Mucosa of stomach (tissue), 1 donor: ENCODE results near the gene ZBTB43.
"Not testable (repeated sequence)": the region's sequence is repeated elsewhere in the genome, so short reads cannot be mapped to it uniquely, and the experiment has no call there.

ENCODE experiments used
- H3K27me3 ChIP-seq: one replicate; pipeline ENCODE4 v1.7.0; 2013; ENCODE audit warnings: mild to moderate bottlenecking, low read length; ENCODE audit not compliant: control insufficient read depth, insufficient read depth
- H3K36me3 ChIP-seq: one replicate; pipeline ENCODE4 v1.7.0; 2013; ENCODE audit warnings: low read length; ENCODE audit not compliant: control insufficient read depth, insufficient read depth
- H3K4me1 ChIP-seq: one replicate; pipeline ENCODE4 v1.7.0; 2013; ENCODE audit warnings: mild to moderate bottlenecking, low read length; ENCODE audit not compliant: control insufficient read depth, insufficient read depth
- H3K4me3 ChIP-seq: one replicate; pipeline ENCODE4 v1.7.0; 2013; ENCODE audit warnings: low read length
- H3K9ac ChIP-seq: one replicate; pipeline ENCODE4 v1.7.0; 2013; ENCODE audit warnings: mild to moderate bottlenecking, low read length, moderate library complexity
- H3K9me3 ChIP-seq: one replicate; pipeline ENCODE4 v1.7.0; 2013; ENCODE audit warnings: mild to moderate bottlenecking, low read length, moderate library complexity; ENCODE audit not compliant: control insufficient read depth
- donor health status: Pancreatic carcinoma.

The ZBTB43 gene

DNA sequence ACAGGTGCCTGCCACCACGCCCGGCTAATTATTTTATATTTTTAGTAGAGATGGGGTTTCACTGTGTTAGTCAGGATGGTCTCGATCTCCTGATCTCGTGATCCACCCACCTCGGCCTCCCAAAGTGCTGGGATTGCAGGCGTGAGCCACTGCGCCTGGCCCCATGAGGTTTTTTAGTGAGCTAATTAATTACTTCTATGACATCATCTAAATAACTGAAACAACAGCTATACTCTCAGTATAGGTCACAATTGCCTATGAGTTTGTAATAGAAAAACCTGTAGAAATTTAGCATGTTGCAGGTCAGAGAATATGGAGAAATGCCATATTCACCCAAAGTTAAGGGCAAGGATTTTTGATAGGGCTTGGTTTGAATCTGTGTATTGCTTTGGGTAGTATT is 12.8 kb downstream of the ZBTB43 start:
- not testable (repeated sequence) for H3K9ac ChIP-seq, H3K9me3 ChIP-seq, H3K4me1 ChIP-seq, H3K27me3 ChIP-seq, H3K4me3 ChIP-seq, H3K36me3 ChIP-seq

GRCh38 chr9:126818482-126818881 is 13.6 kb downstream of the ZBTB43 start:
- Histone ChIP-seq H3K27me3 (no peaks in the 10 kb centered on the region), H3K9me3 (peaks cover 7% of the 10 kb centered on the region), H3K4me1 (peaks cover 6% of the 10 kb centered on the region), H3K4me3 (no peak overlapping the region), H3K9ac (no peak overlapping the region), H3K36me3 (no peaks in the 10 kb centered on the region)

- H3K9ac ChIP-seq: no peak overlapping the region
- peaks cover 7% of the 10 kb centered on the region for H3K9me3 ChIP-seq
- H3K36me3 ChIP-seq: no peaks in the 10 kb centered on the region
- H3K4me3 ChIP-seq: no peak overlapping the region
- peaks cover 6% of the 10 kb centered on the region for H3K4me1 ChIP-seq
- no peaks in the 10 kb centered on the region for H3K27me3 ChIP-seq
Measured at GRCh38 chr9:126819482-126819881, 14.6 kb downstream of the ZBTB43 start.

- H3K36me3 ChIP-seq: no peaks in the 10 kb centered on the region
- H3K9ac ChIP-seq: no peak overlapping the region
- H3K4me1 ChIP-seq: peaks cover 6% of the 10 kb centered on the region
- H3K4me3 ChIP-seq: no peak overlapping the region
- H3K9me3 ChIP-seq: peaks cover 7% of the 10 kb centered on the region
- no peaks in the 10 kb centered on the region for H3K27me3 ChIP-seq
Measured at GRCh38 chr9:126822278-126822677, 17.4 kb downstream of the ZBTB43 start.

DNA sequence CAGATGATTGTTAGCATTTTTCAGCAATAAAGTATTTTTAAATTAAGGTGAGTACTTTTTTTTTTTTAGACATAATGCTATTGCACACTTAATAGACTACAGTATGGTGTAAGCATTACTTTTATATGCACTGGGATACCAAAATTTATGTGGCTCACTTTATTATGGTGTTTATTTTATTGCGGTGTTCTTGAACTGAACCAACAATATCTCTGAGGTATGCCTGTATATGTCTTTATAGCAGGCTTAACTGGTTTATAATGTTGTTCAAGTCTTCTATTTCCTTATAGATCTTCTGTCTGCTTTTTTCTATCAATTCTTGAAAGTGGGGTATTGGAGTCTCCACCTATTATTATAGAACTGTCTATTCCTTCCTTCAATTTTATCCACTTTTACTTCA is 18.0 kb downstream of the ZBTB43 start:
- no peaks in the 10 kb centered on the region for H3K27me3 ChIP-seq
- no peak overlapping the region for H3K9ac ChIP-seq
- H3K4me3 ChIP-seq: no peak overlapping the region
- H3K9me3 ChIP-seq: peaks cover 7% of the 10 kb centered on the region
- H3K4me1 ChIP-seq: peaks cover 6% of the 10 kb centered on the region
- H3K36me3 ChIP-seq: no peaks in the 10 kb centered on the region

DNA sequence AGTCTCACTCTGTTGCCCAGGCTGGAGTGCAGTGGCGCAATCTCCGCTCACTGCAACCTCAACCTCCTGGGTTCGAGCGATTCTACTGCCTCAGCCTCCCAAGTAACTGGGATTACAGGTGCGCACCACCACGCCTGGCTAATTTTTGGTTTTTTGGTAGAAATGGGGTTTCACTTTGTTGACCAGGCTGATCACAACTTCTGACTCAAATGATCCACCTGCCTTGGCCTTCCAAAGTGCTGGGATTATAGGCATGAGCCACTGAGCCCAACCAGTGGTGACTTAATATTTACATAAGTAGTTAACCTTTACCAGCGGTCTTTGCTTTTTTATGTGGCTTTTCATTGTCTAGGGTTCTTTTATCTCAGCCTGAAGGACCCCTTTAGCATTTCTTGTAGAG is 19.2 kb downstream of the ZBTB43 start:
- H3K36me3 ChIP-seq, H3K4me1 ChIP-seq: not testable (repeated sequence)

DNA sequence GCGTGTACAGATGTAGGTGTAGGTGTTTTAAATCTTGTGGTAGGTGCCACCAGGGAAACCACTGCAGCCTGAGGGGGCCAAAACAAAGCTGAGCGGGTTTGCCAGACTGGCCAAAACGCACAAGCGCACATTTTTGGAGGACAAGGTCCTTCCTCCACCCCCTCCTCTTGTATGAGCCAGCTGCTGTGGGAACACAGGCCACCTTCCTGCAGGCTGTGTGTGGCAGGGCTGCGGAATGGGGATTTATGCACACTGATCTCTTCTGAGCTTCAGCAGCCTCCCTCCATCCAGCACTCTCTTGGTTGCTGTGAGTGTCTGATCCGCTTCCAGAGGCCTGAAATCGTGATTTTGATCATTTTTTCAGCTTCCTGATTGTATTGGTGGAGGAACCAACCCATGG is 22.4 kb downstream of the ZBTB43 start:
- Histone ChIP-seq H3K9ac (no peak overlapping the region), H3K36me3 (no peaks in the 10 kb centered on the region), H3K9me3 (no peaks in the 10 kb centered on the region), H3K4me3 (no peak overlapping the region), H3K27me3 (no peaks in the 10 kb centered on the region), H3K4me1 (peaks cover 6% of the 10 kb centered on the region)

More for the DNA sequence above, 19.2 kb downstream of the ZBTB43 start:
- H3K4me3 ChIP-seq, H3K27me3 ChIP-seq, H3K9me3 ChIP-seq, H3K9ac ChIP-seq: not testable (repeated sequence)

GRCh38 chr9:126829035-126829434 is 24.2 kb downstream of the ZBTB43 start:
- Histone ChIP-seq H3K9me3 (no peaks in the 10 kb centered on the region), H3K4me3 (no peak overlapping the region), H3K4me1 (peaks cover 9% of the 10 kb centered on the region), H3K27me3 (no peaks in the 10 kb centered on the region), H3K36me3 (no peaks in the 10 kb centered on the region), H3K9ac (no peak overlapping the region)

DNA sequence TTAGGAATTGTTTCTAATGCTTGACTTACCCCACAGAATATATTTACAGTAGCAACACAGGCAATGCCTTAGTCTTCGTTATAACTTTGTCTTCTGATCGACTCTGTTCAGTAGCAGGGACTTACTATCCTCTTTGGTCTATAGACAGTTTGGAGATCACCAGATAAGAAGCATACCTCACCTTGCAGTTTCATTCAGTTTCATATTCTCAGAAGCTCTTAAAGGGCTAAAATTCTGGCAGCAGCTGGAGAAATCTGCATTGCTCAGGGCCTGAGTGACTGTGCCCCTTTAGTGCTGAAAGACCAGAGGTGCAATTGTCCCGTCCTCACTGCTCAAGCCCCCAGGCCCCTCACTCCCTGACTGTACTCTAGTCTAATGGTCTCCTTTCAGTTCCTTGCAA is 26.0 kb downstream of the ZBTB43 start:
- no peaks in the 10 kb centered on the region for H3K9me3 ChIP-seq
- H3K27me3 ChIP-seq: no peaks in the 10 kb centered on the region
- H3K36me3 ChIP-seq: no peaks in the 10 kb centered on the region
- H3K4me1 ChIP-seq: peaks cover 9% of the 10 kb centered on the region
- no peak overlapping the region for H3K4me3 ChIP-seq
- H3K9ac ChIP-seq: no peak overlapping the region

DNA sequence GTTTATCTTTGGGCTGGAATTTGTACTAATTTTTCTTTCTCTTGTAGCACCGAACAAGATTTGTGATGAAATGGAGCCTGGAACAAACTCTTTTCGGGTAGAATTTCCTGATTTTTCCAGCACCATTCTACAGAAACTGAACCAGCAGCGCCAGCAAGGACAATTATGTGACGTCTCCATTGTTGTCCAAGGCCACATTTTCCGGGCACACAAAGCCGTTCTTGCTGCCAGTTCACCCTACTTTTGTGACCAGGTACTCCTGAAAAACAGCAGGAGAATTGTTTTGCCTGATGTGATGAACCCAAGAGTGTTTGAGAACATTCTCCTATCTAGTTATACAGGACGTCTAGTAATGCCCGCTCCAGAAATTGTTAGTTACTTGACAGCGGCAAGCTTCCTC is 27.6 kb downstream of the ZBTB43 start:
- Histone ChIP-seq H3K9me3 (no peaks in the 10 kb centered on the region), H3K27me3 (no peaks in the 10 kb centered on the region), H3K4me1 (peaks cover 9% of the 10 kb centered on the region), H3K9ac (no peak overlapping the region), H3K36me3 (no peaks in the 10 kb centered on the region), H3K4me3 (no peak overlapping the region)

GRCh38 chr9:126833020-126833419 is 28.2 kb downstream of the ZBTB43 start:
- H3K4me1 ChIP-seq: peaks cover 11% of the 10 kb centered on the region
- H3K4me3 ChIP-seq: no peak overlapping the region
- H3K36me3 ChIP-seq: no peaks in the 10 kb centered on the region
- no peaks in the 10 kb centered on the region for H3K9me3 ChIP-seq
- no peaks in the 10 kb centered on the region for H3K27me3 ChIP-seq
- H3K9ac ChIP-seq: no peak overlapping the region

- H3K4me1 ChIP-seq: peaks cover 17% of the 10 kb centered on the region
- no peaks in the 10 kb centered on the region for H3K27me3 ChIP-seq
- no peak overlapping the region for H3K9ac ChIP-seq
- H3K9me3 ChIP-seq: no peaks in the 10 kb centered on the region
- H3K4me3 ChIP-seq: no peak overlapping the region
- H3K36me3 ChIP-seq: no peaks in the 10 kb centered on the region
Measured at GRCh38 chr9:126833710-126834345, 29.0 kb downstream of the ZBTB43 start.

- H3K9me3 ChIP-seq: no peaks in the 10 kb centered on the region
- H3K27me3 ChIP-seq: no peaks in the 10 kb centered on the region
- H3K9ac ChIP-seq: no peak overlapping the region
- H3K4me3 ChIP-seq: no peak overlapping the region
- H3K4me1 ChIP-seq: peaks cover 12% of the 10 kb centered on the region
- peaks cover 4% of the 10 kb centered on the region for H3K36me3 ChIP-seq
Measured at GRCh38 chr9:126834672-126835071, 29.8 kb downstream of the ZBTB43 start.
